GM18873 (cell line): ENCODE measurements around the gene CHRNB1.

ENCODE experiments used
- ATAC-seq: cut with Tn5 transposase; IDR thresholded peaks from one replicate; pipeline ENCODE4 v1.9.1; 2021; ENCODE audit warnings: mild to moderate bottlenecking, moderate library complexity, moderate number of reproducible peaks; ENCODE audit not compliant: unreplicated experiment, low FRiP score

CHRNB1 gene

GRCh38 chr17:7414837-7415236 is 30.0 kb upstream of the CHRNB1 start:
- ATAC-seq = no peak

DNA sequence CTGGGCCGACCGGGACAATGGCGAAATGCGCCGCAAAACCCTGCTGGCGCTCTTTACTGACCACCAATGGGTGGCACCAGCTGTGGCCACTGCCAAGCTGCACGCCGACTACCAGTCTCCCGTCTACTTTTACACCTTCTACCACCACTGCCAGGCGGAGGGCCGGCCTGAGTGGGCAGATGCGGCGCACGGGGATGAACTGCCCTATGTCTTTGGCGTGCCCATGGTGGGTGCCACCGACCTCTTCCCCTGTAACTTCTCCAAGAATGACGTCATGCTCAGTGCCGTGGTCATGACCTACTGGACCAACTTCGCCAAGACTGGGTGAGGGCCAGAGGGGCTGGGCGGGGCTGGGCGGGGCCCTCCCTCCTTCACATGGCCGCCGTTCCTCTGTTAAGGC is 29.1 kb upstream of the CHRNB1 start:
- no peak for ATAC-seq

DNA sequence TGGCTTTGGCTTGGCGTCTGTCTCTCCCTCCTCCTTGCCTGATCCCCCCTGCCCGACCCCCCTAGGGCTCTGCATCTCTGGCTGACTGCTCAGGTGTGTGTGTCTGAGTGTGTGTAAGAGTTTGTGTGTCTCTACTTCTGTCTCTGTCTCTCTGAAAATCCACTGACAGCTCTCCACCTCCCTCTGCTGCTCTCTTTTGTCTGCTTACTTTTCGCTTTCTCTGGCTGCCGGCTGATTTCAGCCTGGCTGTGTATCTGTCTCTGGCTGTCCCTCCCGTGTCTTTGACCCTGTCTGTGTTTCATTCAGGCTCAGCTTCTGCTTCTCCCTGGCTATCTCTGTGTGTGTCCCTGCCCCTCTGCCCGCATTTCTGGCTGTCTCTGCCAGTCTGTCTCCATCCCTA is 28.5 kb upstream of the CHRNB1 start:
- no peak for ATAC-seq

DNA sequence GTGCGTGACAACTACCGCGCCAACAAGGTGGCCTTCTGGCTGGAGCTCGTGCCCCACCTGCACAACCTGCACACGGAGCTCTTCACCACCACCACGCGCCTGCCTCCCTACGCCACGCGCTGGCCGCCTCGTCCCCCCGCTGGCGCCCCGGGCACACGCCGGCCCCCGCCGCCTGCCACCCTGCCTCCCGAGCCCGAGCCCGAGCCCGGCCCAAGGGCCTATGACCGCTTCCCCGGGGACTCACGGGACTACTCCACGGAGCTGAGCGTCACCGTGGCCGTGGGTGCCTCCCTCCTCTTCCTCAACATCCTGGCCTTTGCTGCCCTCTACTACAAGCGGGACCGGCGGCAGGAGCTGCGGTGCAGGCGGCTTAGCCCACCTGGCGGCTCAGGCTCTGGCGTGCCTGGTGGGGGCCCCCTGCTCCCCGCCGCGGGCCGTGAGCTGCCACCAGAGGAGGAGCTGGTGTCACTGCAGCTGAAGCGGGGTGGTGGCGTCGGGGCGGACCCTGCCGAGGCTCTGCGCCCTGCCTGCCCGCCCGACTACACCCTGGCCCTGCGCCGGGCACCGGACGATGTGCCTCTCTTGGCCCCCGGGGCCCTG is 27.7 kb upstream of the CHRNB1 start:
- ATAC-seq = no peak

GRCh38 chr17:7418472-7419152 is 26.2 kb upstream of the CHRNB1 start:
- ATAC-seq = no peak

- ATAC-seq = no peak
Observed at GRCh38 chr17:7419819-7420610, 24.8 kb upstream of the CHRNB1 start, which contains the start of gene SPEM1. TSS of gene SPEM1 (plus strand) at chr17:7420324. CDS start at chr17:7420385, 61 bp downstream.

DNA sequence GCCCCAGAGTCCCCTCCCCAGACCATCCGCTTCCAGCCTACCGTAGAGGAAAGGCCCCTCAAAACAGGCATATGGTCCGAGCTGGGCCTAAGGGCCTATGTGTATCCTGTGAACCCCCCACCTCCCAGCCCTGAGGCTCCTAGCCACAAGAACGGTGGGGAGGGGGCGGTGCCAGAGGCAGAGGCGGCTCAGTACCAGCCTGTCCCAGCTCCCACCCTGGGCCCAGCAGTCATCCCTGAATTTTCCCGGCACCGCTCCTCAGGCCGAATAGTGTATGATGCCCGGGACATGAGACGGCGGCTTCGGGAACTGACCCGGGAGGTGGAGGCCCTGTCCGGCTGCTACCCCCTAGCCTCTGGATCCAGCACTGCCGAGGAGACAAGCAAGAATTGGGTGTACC is 23.7 kb upstream of the CHRNB1 start:
- no peak for ATAC-seq

DNA sequence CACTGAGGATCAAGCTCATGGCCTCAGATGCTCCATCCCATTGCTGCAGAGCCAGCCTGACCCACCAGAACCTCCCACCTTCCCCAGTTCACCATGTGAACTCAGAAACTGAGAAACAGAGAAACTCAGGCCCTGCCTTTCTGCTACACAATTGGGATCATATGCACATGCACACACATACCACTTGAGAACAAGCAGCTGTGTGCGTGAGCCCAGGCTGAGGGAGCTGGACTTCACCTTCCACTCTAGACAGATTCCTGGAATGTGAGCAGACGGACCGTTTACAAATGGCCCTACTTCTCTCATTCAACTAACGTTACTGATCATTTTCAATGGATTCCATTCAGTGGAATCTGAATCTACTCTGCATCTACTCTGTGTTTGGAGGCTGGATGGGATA is 21.2 kb upstream of the CHRNB1 start:
- ATAC-seq = no peak

DNA sequence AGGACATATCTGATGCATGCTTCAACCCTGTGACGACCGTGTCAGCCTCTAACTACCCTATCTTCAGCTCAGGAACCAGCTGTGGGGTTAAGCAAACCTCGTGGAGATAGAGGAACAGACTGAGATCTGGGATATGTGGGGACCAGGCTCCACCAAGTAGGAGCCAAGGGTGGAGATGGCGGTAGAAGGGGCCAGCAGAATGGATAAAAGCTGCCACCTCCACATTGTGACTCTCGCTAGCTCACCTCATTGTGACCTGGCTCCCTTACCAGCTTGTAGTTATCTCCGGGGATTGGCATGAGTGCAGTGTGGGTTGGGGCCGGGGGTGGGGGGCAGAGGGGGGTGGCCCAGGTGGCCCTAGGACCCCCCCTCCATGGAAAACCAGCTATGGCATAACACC is 19.5 kb upstream of the CHRNB1 start, which contains the start of gene SPEM2:
Gene SPEM2 (plus strand): TSS at position 301 of the 400 bp plus-strand sequence. CDS start 73 bp downstream, at position 374.
- no peak for ATAC-seq

DNA sequence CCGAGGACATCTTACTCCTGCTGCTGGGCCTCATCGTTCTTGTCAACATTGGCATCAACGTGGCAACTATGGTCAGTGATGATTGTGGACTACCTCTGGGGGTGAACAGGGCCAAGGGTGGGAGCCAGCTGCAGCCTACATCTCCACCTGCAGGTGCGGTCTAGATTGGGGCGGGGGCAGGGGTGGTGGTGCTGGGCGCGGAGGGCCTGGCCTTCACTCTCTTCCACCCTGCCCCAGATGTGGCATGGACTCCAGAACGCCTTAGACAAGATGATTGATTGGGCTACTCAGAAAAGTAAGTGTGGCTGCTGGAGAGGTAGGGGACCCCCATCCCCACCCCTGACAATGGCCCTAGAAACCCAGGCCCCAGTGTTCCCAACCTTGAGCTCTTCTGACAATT is 19.1 kb upstream of the CHRNB1 start:
- ATAC-seq = no peak

- ATAC-seq = no peak
Observed at GRCh38 chr17:7426203-7426863, 18.5 kb upstream of the CHRNB1 start.

DNA sequence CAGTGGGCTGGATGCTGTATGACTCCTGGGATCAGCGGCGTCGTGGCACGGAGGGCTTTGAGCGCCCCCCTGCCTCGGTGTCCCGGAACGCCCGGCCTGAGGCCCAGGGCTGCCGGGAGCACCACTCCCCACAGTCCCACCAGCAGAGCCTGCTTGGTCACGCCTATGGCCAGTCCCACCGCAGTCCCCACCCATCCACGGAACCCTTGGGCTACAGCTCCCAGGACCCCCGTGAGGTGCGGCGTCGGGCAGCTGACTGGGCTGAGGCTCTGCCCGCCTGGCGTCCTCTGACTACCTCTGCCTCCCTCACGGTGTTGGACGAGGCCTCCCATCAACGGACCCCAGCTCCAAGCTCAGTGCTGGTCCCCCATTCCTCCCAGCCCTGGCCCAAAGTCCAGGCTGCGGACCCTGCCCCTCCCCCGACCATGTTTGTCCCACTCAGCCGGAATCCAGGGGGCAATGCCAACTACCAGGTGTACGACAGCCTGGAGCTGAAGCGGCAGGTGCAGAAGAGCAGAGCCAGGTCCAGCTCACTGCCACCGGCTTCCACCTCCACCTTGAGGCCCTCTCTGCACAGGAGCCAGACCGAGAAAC is 17.9 kb upstream of the CHRNB1 start:
- ATAC-seq = no peak

- ATAC-seq = no peak
Observed at GRCh38 chr17:7427549-7427948, 17.3 kb upstream of the CHRNB1 start.

- no peak for ATAC-seq
Observed at GRCh38 chr17:7428557-7428956, 16.3 kb upstream of the CHRNB1 start, which contains the start of gene SPEM3. TSS of gene SPEM3 (plus strand) at chr17:7428857. CDS start at chr17:7428903, 46 bp downstream.

DNA sequence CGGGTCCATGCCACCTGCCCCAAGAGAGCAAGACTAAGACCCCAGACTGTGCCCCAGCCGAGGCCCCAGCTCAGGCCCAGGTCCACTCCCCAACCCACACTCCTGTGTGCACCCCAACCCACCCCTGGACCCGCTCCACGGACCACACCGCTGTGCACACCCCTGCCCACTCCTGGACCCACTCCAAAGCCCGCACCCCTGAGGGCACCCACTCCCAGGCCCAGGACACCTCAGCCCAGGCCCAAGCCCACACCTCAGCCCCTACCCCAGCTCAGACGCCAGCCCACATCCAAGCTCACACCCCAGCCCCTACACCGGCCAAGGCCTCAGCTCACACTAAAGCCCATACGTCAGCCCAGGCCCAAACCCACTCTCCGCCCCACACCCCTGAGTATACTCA is 15.1 kb upstream of the CHRNB1 start:
- no peak for ATAC-seq

- ATAC-seq = no peak
Observed at GRCh38 chr17:7431231-7431630, 13.6 kb upstream of the CHRNB1 start.

GRCh38 chr17:7432296-7432695 is 12.6 kb upstream of the CHRNB1 start:
- ATAC-seq = no peak

DNA sequence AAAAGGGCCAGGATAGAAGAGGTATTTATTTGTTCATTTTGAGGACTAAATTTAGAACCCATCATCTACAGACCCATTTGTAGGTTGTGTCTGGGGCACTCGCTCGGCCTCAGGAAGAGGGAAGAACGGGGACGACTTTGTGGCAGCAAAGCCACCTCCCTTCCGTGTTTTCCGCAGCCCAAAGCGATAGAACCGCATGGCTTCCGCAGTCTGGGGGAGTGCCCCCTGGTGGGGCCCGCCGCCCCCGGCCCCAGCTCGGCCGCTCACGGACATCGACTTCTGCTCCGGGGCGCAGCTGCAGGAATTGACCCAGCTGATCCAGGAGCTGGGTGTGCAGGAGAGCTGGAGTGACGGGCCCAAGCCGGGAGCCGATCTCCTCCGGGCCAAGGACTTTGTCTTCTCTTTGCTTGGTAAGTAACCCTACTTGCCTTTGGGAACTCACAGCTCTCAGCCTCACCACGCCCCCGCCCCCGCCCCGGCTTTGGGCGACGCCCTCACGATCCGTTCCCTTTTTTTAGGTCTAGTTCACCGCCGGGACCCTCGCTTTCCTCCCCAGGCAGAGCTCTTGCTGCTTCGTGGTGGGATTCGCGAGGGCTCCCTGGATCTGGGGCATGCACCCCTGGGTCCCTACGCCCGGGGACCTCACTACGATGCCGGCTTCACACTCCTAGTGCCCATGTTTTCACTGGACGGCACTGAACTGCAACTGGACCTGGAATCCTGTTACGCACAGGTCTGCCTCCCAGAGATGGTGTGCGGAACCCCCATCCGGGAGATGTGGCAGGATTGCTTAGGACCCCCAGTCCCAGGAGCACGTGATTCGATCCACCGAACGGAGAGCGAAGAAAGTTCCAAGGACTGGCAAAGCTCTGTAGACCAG is 8.9 kb upstream of the CHRNB1 start:
- no peak for ATAC-seq

DNA sequence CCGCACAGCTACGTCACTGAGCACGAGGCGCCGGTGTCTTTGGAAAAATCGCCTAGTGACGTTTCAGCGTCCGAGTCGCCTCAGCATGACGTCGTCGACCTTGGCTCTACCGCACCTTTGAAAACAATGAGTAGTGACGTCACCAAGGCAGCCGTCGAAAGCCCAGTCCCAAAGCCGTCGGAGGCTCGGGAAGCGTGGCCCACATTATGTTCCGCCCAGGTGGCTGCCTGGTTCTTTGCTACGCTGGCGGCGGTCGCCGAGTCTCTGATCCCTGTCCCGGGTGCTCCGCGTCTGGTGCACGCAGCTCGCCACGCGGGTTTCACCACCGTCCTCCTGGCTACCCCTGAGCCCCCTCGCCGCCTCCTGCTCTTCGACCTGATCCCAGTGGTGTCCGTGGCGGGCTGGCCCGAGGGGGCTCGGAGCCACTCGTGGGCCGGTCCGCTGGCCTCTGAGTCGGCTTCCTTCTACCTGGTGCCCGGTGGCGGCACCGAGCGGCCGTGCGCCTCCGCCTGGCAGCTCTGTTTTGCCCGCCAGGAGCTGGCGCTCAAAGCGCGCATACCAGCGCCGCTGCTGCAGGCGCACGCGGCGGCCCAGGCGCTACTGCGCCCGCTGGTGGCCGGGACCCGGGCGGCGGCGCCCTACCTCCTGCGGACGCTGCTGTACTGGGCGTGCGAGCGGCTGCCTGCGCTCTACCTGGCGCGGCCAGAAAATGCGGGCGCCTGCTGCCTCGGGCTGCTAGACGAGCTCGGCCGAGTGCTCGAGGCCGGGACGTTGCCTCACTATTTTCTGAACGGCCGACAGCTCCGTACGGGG is 8.1 kb upstream of the CHRNB1 start:
- ATAC-seq = no peak
